ENCODE results near the gene KAT5.

KAT5 gene

GRCh38 chr11:65711785-65712632 lies at the start of gene KAT5:
KAT5 (plus strand) TSS chr11:65712252; CDS start chr11:65712268, 16 bp downstream.
- peak within 1 kb of the TSS; percentile 89 for H2AFZ ChIP-seq (ENCODE audit: low read depth, low read length, severe bottlenecking)
- TF ChIP-seq EZH2phosphoT487 (conservative IDR thresholded peaks at IDR 0.05; ENCODE audit: low read length) (no peak), CTCF (IDR thresholded peaks at IDR 0.05; ENCODE audit: insufficient read depth, low read length, poor library complexity, severe bottlenecking) (peak; percentile 86)

GRCh38 chr11:65662799-65663638 lies 49.0 kb upstream of the KAT5 start, which contains the start of gene RELA:
RELA (minus strand) TSS chr11:65662916; CDS start chr11:65662832, 84 bp downstream.
- Histone ChIP-seq H3K27ac (ENCODE audit: low read depth, low read length) (peak within 1 kb of the TSS; percentile 80), H3F3A (ENCODE audit: insufficient read depth) (no peaks in the 10 kb centered on the region), H3K27me3 (ENCODE audit: low read length) (no peaks in the 10 kb centered on the region), H3K36me3 (ENCODE audit: low read length) (no peaks in the 10 kb centered on the region), H4K20me1 (ENCODE audit: low read depth, low read length) (no peaks in the 10 kb centered on the region; the same call in 1 of the 2 replicates), H3K9ac (ENCODE audit: low read length) (peak within 1 kb of the TSS; percentile 99), H3K4me3 (ENCODE audit: insufficient read depth, low read length, poor library complexity, severe bottlenecking) (peak within 1 kb of the TSS; percentile 98), H3K9me3 (ENCODE audit: insufficient read depth, low read length) (no peaks in the 10 kb centered on the region), H3K9me2 (replicated peaks; ENCODE audit: insufficient read depth, low read length) (no peaks in the 10 kb centered on the region), H2AFZ (ENCODE audit: low read depth, low read length, severe bottlenecking) (peak within 1 kb of the TSS; percentile 75), H3K79me2 (ENCODE audit: insufficient read depth, low read length) (peaks cover 18% of the 10 kb centered on the region), H3K4me2 (ENCODE audit: low read depth, low read length, poor library complexity, severe bottlenecking) (peak within 1 kb of the TSS; percentile 100)
- no peak for TF ChIP-seq EZH2phosphoT487 (conservative IDR thresholded peaks at IDR 0.05; ENCODE audit: low read length)
- TF ChIP-seq CTCF (IDR thresholded peaks at IDR 0.05; ENCODE audit: insufficient read depth, low read length, poor library complexity, severe bottlenecking) = no peak

More at GRCh38 chr11:65711785-65712632, at the start of gene KAT5:
- Histone ChIP-seq H3K36me3 (ENCODE audit: low read length) (peaks cover 6% of the 10 kb centered on the region; the same call in 1 of the 2 replicates), H3K4me3 (ENCODE audit: insufficient read depth, low read length, poor library complexity, severe bottlenecking) (peak within 1 kb of the TSS; percentile 74), H3K9me2 (replicated peaks; ENCODE audit: insufficient read depth, low read length) (no peaks in the 10 kb centered on the region), H3K79me2 (ENCODE audit: insufficient read depth, low read length) (peaks cover 6% of the 10 kb centered on the region; the same call in 1 of the 2 replicates), H3K4me2 (ENCODE audit: low read depth, low read length, poor library complexity, severe bottlenecking) (peak within 1 kb of the TSS; percentile 58), H3K9me3 (ENCODE audit: insufficient read depth, low read length) (no peaks in the 10 kb centered on the region), H4K20me1 (ENCODE audit: low read depth, low read length) (no peaks in the 10 kb centered on the region), H3K27ac (ENCODE audit: low read depth, low read length) (peak within 1 kb of the TSS; percentile 83), H3K27me3 (ENCODE audit: low read length) (no peaks in the 10 kb centered on the region), H3F3A (ENCODE audit: insufficient read depth) (peaks cover 10% of the 10 kb centered on the region), H3K9ac (ENCODE audit: low read length) (peak within 1 kb of the TSS; percentile 76)

- peak overlapping the region; percentile 80 for H3K27ac ChIP-seq (ENCODE audit: low read depth, low read length)
- H3K4me3 ChIP-seq (ENCODE audit: insufficient read depth, low read length, poor library complexity, severe bottlenecking) = peak overlapping the region; percentile 98
- H3K36me3 ChIP-seq (ENCODE audit: low read length) = no peaks in the 10 kb centered on the region
- no peak for TF ChIP-seq EZH2phosphoT487 (conservative IDR thresholded peaks at IDR 0.05; ENCODE audit: low read length)
- TF ChIP-seq CTCF (IDR thresholded peaks at IDR 0.05; ENCODE audit: insufficient read depth, low read length, poor library complexity, severe bottlenecking) = no peak
- H3K27me3 ChIP-seq (ENCODE audit: low read length) = no peaks in the 10 kb centered on the region
- H3K79me2 ChIP-seq (ENCODE audit: insufficient read depth, low read length) = peaks cover 18% of the 10 kb centered on the region
- peak overlapping the region; percentile 86 for H3K4me2 ChIP-seq (ENCODE audit: low read depth, low read length, poor library complexity, severe bottlenecking)
- H4K20me1 ChIP-seq (ENCODE audit: low read depth, low read length) = no peaks in the 10 kb centered on the region; the same call in 1 of the 2 replicates
- no peaks in the 10 kb centered on the region for H3K9me3 ChIP-seq (ENCODE audit: insufficient read depth, low read length)
- peak overlapping the region; percentile 75 for H2AFZ ChIP-seq (ENCODE audit: low read depth, low read length, severe bottlenecking)
- H3K9ac ChIP-seq (ENCODE audit: low read length) = peak overlapping the region; percentile 99
- no peaks in the 10 kb centered on the region for H3K9me2 ChIP-seq (replicated peaks; ENCODE audit: insufficient read depth, low read length)
- no peaks in the 10 kb centered on the region for H3F3A ChIP-seq (ENCODE audit: insufficient read depth)
Measured at GRCh38 chr11:65663639-65664200, 48.3 kb upstream of the KAT5 start.

Data from SU-DHL-6 (cell line).